IPS DF 4.7 (cell line): ENCODE data around the gene TNFSF18.
"Not testable (repeated sequence)": the region's sequence is repeated elsewhere in the genome, so short reads cannot be mapped to it uniquely, and the experiment has no call there.

Source experiments
- DNase-seq: peaks from one replicate; pipeline ENCODE4 v3.0.0-alpha.2; 2013; ENCODE audit warnings: low spot score; ENCODE audit errors: extremely low read depth

TNFSF18 gene, protein sequence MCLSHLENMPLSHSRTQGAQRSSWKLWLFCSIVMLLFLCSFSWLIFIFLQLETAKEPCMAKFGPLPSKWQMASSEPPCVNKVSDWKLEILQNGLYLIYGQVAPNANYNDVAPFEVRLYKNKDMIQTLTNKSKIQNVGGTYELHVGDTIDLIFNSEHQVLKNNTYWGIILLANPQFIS

DNA sequence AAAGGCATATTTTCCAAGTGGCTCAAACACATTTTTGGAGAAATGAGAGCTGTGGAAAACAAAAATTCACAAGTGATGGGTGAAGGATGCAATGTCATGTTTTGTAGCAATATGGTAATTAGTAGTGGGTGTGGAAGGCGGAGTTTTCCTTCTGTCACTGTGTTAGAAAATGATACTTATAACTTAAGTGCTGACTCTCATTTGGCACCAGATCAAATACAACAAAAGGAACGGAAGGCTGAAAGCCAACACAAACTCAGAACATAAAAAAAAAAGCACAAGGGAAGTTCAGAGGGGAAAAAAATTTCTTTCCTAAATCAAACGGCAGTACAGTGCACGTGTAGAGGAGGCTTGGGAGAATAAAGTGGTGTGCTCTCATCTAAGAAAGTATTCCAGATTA, at the start of gene TNFSF18:
TNFSF18 (minus strand) TSS at position 77 of the 400 bp plus-strand sequence; CDS start at position 32, 45 bp downstream.
- DNase-seq, result no peak

DNA sequence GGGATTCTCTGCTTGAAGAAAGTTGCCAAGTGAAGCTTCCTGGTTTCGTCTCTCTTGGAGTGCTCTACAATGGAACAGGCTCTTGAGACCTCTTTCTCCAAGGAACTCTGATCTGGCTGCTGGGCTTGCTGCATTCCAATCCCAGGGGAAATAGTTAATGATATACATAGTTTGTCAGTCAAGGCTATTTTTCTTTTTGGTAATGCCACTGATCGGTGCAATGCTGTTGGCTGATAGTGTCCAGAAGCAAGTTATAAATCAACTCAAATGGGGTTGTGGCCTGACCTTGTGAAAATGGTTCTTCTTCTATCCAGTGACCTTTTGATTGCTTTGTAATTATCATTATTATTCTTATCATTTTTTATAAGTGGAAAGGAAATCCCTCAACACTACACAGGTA, 48.4 kb upstream of the TNFSF18 start:
- DNase-seq, result no peak

DNA sequence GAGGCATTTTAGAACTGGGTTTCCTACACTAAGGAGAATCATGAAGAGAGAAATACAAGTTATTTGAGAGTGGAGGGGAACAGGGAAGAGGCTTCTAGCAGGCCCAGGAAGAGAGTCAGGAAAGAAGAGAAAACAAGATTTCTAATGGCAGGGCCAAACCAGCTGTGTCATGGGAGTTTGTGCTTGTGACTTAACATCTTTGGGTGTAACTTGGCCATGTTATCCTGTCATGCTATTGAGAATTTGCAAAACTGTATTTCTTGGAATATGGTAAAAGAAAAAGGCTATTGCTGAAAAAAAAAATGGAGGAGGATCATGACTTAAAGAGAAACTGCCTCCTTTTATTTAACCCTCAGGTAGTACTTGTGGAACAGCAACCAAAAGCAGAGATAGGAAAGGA, 47.4 kb upstream of the TNFSF18 start:
- no peak for DNase-seq

DNA sequence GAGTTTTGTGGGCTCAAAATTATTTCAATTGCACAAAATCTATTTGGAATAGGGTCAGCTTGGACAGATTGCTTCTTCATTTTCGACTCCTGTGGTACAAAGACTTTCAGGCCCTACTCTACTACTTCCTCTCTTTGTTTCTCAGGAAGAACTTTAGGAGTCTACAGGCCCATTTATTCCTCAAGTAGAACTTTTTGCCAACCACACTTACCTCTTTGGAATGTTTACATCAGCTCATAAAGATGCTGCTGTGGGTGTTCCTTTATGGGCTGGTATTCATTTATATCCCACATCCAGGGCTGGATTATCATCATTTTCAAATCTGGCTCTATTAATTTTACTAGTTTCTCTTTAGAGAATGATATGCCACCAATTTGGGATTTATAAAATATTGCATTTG, 46.3 kb upstream of the TNFSF18 start:
- DNase-seq, result no peak

DNA sequence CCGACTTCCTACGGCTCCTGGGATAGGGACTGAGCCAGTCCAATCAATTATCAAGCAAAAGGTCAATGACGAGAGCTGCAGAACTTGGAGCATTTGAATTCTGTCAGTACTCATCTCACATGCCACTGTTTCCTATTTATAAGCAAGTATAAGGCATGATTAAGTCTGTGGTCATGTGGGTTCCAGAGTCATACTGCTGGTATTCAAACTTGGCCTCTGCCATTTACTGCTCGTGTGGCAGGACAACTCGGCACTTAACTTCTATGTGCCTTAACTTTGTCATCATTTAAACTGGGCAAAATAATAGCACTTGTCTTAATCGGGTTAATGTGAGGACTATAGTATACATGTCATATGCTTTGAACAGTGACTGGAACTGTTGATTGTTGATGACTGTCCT, 44.9 kb upstream of the TNFSF18 start:
- no peak for DNase-seq

DNA sequence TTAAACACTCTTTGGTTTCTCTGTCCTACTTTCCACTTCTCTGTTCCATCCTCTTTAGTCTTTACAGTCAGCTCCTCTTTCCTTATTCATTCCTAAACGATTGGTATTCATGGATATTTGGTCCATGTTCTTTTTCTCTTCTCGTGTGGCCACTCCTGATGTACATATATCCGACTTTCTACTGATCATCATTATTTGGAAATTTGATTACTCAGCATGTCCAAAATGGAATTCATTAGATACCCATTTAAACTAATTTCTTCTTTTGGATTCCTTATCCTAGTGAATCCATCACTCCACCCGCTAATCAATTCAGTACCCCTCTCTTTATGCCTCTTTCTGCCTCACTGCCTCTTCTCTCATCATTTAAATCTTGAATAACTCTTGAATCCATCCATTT, 43.8 kb upstream of the TNFSF18 start:
- no peak for DNase-seq

DNA sequence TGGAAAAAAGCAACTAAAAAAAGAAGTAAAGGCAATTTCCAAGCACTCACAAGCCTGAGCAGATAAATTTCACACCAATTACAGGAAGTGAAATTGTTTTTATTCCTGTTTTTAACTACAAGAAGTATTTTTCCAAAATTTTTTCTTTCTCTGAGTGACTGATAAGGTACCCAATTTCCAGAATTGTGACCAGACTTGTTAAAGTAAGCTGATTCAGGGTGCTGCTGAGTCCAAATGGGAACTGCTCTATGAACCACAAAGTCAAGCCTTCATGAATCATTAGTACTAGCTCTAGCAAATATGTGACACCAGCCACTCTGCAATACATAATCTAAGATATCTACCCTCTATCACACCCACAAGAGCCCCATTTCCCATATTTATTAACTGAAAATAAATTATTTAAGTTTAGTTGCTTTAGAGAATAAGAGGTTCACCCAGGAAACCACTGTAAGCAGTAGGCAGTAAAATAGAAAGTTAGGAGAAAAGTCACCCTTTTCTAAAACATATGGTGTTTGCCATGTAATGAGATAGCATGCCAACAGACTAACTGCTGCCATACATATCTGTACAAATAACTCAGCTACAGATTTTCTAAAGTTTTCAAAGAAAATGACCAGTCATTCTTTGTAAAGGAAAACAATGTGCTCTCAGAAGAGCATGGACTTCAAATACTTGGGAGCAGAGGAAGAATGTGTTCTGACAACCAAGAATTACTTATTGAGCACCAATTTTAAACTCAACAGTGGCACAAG, 43.1 kb upstream of the TNFSF18 start:
- DNase-seq, result no peak

DNA sequence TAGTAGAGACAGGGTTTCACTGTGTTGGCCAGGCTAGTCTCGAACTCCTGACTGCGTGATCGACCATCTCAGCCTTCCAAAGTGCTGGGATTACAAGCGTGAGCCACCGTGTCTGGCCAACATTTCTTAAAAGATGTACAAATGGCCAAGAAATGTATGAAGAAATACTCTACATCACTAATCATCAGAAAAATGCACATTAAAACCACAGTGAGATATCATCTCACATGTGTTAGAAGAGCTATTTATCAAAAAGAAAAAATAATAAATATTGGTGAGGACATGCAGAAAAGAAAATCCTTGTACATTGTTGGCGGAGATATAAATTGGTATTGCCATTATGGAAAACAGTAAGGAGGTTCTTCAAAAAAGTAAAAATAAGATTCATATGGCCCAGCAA, 33.6 kb upstream of the TNFSF18 start:
- no peak for DNase-seq

DNA sequence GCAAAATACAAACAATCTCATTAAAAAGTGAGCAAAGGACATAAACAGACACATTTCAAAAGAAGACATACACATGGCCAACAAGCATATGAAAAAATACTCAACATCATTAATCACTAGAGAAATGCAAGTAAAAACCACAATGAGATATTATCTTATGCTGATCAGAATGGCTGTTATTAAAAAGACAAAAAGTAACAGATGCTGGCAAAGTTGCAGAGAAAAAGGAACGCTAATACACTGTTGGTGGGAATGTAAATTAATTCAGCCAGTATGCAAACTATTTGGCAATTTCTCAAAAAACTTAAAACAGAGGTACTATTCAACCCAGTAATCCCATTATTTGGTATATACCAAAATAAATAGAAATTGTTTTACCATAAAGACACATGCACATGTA, 32.2 kb upstream of the TNFSF18 start:
- no peak for DNase-seq

DNA sequence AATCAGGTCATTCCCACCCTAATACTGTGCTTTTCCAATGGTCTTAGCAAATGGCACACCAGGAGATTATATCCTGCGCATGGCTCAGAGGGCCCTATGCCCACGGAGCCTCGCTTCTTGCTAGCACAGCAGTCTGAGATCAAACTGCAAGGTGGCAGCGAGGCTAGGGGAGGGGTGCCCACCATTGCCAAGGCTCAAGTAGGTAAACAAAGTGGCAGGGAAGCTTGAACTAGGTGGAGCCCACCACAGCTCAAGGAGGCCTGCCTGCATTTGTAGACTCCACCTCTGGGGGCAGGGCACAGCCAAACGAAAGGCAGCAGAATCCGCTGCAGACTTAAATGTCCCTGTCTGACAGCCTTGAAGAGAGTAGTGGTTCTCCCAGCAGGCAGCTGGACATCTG, 23.5 kb upstream of the TNFSF18 start:
- not testable (repeated sequence) for DNase-seq

DNA sequence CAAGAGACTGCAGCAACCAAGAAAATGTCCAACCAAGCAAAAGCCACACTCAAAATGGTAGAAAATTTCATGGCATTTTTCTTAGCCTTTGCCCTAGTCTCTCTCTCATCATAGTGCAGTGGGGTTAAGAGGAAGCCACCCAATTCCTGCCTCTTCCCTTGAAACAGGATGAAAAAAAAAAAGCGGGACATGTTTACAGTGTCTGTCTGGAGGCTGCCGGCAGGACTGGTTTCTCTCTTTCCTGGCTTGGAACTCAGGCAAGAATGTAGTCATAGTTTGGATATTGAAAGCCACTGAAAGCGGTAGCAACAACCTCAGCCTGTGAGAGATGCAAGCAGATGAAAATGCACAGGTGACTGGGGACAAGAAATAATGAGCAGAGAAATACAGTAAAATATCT, 13.3 kb upstream of the TNFSF18 start:
- DNase-seq, result no peak

DNA sequence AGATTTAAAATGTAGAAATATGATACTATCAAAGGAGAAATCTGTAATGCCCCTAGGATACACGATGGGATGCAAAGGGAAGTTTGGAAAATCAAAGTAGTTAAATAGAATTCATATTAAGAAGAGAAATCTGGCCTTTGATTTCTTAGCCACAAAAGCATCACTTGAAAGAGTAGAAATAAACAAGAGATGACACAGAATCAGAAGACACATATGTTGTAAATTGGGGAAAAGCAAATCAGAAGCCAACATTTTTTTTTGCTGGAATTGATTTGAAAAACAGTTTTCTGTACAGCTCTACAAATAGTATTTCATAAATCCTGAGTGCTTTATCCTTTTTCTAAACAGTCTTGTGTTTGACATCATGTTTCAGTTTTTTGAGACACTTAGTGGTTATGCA, 12.4 kb upstream of the TNFSF18 start:
- DNase-seq, result no peak

DNA sequence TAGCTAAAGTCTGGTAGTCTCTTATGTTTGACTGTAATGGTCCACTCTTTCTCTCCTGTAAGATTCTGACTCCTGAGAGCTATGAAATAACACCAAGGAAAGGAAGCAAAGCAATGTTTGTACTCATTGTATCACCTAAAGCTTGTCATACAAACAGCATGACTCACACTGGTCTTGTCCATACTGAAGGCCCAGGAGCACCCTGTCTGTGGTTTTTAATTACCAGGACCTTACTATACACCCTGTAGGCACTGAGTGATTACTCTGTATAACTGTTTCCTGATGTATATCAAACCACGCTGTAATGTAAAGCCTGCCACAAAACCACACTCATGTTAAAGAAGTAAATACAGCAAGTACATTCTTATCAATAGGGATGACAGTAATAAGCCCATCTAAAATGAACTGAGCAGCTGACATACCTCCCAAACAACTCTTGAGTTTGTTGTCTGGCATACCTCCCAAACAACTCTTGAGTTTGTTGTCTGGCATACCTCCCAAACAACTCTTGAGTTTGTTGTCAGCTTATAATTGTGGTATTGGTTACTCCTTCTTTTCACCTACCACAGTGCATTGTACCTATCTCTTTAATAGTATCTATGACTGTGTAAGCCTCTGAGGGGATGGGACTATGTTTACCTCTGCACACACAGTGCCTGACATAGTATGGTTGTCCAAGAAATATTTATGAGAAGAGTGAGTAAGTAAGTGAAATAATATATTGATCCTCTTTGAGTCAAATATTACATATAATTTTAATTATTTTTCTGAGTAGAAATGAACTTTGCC, 11.6 kb upstream of the TNFSF18 start:
- DNase-seq, result no peak

DNA sequence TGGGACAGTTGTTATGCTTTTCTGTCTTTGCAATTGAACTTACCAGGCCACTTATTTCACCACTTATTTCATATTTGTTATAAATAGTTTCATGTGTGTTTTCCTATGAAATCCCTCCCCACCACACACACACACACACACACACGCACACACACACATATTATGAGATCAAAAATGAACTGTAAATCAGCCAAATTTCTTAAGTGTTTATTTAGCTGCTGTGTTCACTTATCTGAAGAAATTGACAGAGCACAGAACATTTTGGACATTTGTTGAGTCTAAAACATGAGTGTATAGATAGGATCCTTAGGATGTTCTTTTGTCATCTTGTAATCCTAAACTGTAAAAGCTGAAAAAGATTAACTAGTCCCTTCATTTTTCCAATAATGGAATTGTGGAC, 7.8 kb upstream of the TNFSF18 start:
- no peak for DNase-seq

DNA sequence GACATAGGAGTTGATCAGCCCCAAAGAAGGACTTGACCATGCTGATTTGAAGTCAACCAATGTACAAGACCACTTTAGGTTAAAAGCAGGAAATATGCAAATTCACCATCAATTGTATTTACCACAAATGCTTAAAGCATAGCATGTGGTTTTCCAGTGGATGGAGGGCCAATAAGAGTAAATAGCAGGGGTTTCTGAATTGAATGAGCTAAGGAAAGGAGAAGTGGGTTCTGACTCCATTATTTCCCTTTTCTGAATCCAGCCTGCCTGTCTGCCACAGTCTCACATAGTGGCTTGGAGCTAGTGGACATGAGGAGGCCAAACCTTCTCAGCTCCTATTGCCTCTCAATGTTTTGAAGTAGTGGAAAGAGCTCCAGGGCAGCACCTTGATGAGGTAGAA, 7.2 kb upstream of the TNFSF18 start:
- no peak for DNase-seq

DNA sequence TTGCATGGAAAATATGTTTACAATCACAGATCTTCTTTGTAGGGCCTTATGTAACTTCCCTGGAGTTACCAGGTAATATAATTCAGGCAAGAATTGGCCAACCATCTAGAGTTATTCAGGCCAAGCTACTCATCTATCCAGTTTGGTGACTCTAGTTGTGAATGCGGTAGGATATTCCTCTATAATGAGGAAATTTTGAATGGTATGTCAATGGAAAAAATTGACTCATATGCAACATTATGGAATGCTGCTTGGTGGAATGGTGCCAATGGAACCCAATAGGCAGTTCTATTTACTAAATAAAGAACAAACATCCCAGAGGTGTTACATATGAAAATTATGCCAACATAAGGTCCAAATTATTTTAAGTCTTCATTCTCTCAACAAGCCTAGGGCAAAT, 5.6 kb upstream of the TNFSF18 start:
- DNase-seq, result no peak

DNA sequence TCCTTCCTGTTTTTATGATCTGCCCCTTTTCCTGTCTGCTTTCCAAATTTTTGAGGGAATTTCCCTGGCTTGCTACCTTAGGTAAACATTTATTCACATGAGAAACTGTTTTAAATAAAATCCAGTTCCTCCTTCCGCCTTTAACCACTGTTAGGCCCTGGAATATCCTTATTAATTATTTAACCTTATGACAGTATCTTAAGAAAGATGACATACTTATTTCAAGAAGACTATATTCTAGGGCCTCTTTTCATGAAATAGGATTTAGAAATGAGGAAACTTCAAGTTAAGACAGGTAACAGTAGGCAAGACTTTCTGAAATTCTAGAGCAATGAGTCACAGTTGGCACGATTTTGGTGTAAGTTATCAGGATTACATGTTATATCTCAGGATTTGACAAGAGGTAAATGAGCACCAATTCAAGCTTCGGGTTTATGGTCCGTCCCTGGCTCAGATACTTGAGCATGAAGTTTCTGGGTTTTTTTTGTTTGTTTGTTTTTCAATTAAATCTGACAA, 2.0 kb upstream of the TNFSF18 start:
- DNase-seq, result no peak

DNA sequence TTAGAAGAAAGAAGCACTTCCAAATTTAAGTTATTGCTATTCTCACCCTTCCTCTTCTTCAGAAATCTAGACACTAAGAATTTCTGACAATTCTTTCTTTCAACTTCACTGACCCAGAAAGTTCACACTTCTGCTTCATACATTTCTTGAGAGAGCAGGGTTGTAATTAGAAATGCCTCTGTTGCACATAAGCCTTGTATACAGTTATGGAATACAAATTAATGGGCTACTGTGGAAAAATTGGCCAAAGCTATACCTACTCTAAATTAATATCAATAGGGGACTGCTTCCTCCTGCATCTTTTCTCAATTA, 1.5 kb downstream of the TNFSF18 start:
- DNase-seq, result no peak

DNA sequence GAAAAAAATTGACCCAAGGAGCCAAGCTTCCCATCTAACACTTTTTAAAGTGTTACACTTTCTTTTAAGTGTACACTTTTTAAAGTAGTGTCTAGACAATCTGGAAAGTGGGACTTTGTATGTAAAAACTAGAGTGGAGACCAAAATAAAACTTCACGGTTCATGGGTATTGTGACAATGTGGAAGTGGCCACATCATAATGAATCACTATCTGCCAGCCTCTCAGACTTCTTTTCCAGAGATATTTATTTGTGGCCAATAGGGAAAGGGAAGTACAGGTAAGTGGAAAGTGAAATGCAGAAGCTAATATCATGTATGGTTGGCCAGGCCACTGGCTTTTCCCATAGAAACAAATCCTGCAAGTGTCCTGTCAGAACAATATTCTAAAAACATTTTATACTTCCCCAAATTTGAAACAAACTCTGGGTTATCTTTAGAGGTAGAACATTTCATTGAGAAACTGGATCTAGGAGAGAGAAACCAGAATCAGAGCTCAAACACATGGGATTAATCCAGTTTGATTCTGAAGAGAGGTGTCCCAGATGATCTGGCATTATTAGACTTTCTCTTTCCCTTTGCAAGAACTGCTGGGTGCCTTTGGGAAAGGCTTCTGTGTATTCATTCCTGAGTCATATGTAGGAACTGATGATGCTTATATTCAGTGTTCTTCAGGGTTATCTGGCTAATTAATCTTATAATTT, 2.0 kb downstream of the TNFSF18 start:
- DNase-seq, result no peak

DNA sequence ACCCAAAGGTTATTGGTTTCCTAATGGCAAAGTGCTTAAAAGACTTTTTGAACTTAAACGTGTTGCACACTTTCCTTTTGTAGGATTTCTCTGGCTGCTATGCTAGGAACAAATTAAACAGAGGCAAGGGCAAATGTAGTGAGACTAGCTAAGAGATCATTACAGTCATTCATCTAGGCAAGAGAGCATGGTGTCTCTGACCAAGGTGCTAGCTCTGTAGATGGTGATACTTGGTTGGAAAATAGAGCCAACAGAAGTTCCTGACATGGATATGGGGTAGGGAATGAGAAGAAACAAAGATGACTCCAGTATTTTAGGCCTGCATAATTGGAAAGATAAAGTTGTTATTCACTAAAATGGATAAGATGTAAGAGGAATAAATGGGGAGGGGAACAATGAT, 6.1 kb downstream of the TNFSF18 start:
- DNase-seq, result no peak

DNA sequence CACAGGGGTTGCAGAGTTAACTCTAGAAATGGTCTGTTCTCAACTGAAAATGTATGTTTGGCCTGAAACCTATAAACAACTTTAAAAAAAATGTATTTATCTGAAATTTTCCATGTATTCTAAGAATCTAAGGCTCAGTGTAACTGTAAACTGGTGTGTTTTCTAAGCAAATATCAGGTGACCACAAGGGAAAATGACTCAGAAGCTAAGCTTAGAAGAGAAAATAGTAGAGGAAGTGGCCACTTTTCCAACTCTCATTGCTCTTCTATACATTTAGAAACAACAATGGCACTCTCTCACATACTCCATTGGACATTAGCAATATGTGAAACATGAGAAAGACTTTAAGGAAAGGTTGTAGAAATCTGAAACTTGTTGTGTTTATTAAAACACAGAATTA, 7.5 kb downstream of the TNFSF18 start:
- no peak for DNase-seq

DNA sequence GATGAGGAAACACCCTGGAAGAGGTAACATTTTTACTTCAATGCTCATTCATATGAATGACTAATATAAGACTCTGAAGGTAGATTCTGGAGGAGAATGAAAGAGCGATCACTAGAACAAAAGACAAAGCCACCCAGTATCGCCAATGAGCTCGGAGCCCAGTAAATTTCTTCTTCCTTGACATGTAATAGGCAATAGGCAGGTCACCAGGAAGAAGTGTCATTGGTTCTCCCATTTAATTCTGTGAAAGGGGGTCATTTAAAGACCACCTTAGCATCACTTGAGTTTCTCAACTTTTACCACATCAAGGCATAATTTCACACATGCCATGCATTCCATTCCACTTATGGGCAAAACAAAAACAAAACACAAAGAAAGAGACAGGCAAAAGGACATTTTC, 7.9 kb downstream of the TNFSF18 start:
- DNase-seq, result no peak
